A673 (cell line): ENCODE results near the gene SMARCC1. TPM values are rescaled to one million over a fixed set of nuclear protein-coding genes. Genes with fewer than 3 reads are reported as not detected.
"Not testable (repeated sequence)": the region's sequence is repeated elsewhere in the genome, so short reads cannot be mapped to it uniquely, and the experiment has no call there.

ENCODE experiments used
- BruUV-seq: library from RNA; stranded (reverse); fragments of 400-500 nt; replicated peaks from 2 replicates; lab custom pipeline; 2021; lab: Mats Ljungman, UMichigan
- CTCF ChIA-PET: fragments of 300-600 bp; sonication (Branson Sonifier 250); formaldehyde crosslinking; loops from one replicate; lab custom pipeline; 2022; ENCODE audit warnings: antibody characterized with exemption; lab: Charles Lee
- POLR2A ChIA-PET: fragments of 300-600 bp; sonication (Branson Sonifier 250); formaldehyde crosslinking; loops from one replicate; lab custom pipeline; 2022; ENCODE audit warnings: antibody characterized with exemption; ENCODE audit not compliant: low non-redundant PET; lab: Charles Lee
- DNase-seq: peaks from one replicate; pipeline ENCODE4 v3.0.0-alpha.2; 2015; ENCODE audit warnings: low spot score
- H3K27ac ChIP-seq: fragments of 200-600 bp; sonication (generic); 2 replicates; pipeline ENCODE4 v1.5.1; 2016; ENCODE audit warnings: mixed run types, low read depth, mild to moderate bottlenecking, mixed read lengths, antibody characterized with exemption, low read length; ENCODE audit not compliant: poor library complexity, severe bottlenecking
- H3K27me3 ChIP-seq: fragments of 200-600 bp; sonication (generic); replicated peaks from 2 replicates; pipeline ENCODE4 v1.6.1; 2017; ENCODE audit warnings: mixed run types, low read depth, mild to moderate bottlenecking, mixed read lengths, antibody characterized with exemption, low read length; ENCODE audit not compliant: insufficient read depth, poor library complexity
- H3K36me3 ChIP-seq: fragments of 200-600 bp; sonication (generic); 2 replicates; pipeline ENCODE4 v1.6.1; 2016; ENCODE audit warnings: mixed run types, mild to moderate bottlenecking, mixed read lengths, antibody characterized with exemption, low read length; ENCODE audit not compliant: insufficient read depth, poor library complexity, severe bottlenecking
- H3K4me1 ChIP-seq: fragments of 200-600 bp; sonication (generic); 2 replicates; pipeline ENCODE4 v1.6.1; 2017; ENCODE audit warnings: mixed run types, mild to moderate bottlenecking, mixed read lengths, antibody characterized with exemption, low read length; ENCODE audit not compliant: insufficient read depth, poor library complexity, severe bottlenecking
- H3K4me3 ChIP-seq: fragments of 200-600 bp; sonication (generic); 2 replicates; pipeline ENCODE4 v1.5.1; 2016; ENCODE audit warnings: low read depth, mixed run types, mild to moderate bottlenecking, mixed read lengths, low read length; ENCODE audit not compliant: poor library complexity, severe bottlenecking
- H3K9me3 ChIP-seq: fragments of 200-600 bp; sonication (generic); 2 replicates; pipeline ENCODE4 v1.6.1; 2016; ENCODE audit warnings: mixed run types, low read depth, mild to moderate bottlenecking, mixed read lengths, antibody characterized with exemption, low read length; ENCODE audit not compliant: poor library complexity, severe bottlenecking
- CTCF ChIP-seq: fragments of 300-800, 200-600 bp; sonication (generic); conservative IDR thresholded peaks from 2 replicates; pipeline ENCODE4 v1.5.1; 2017; ENCODE audit warnings: low read depth, mild to moderate bottlenecking, antibody characterized with exemption, low read length, moderate library complexity, mixed read lengths
- EZH2 ChIP-seq: fragments of 200-600 bp; sonication (generic); IDR thresholded peaks from 2 replicates; pipeline ENCODE4 v1.6.1; 2017; ENCODE audit warnings: borderline replicate concordance, low read depth, mild to moderate bottlenecking, mixed read lengths, antibody characterized with exemption, low read length; ENCODE audit not compliant: poor library complexity, severe bottlenecking
- intact Hi-C: fragments of 100-400 bp; cut with micrococcal nuclease; formaldehyde crosslinking; loops from one replicate; pipeline ENCODE4 v1.10.0; 2022; ENCODE audit not compliant: unreplicated experiment
- total RNA-seq: library from RNA; stranded (reverse); gene quantifications from 2 replicates; pipeline ENCODE4 v1.2.3, GENCODE V29; 2021

Gene SMARCC1
- total RNA-seq, 1 experiment from 2014 or later = 126 TPM

- ChIA-PET POLR2A (no interaction called here), CTCF (no interaction called here)
- no peak for DNase-seq
- TF ChIP-seq EZH2 (no peak), CTCF (no peak)
- no peaks in the 10 kb centered on the region for H3K4me1 ChIP-seq
- H3K27ac ChIP-seq = no peak overlapping the region
- H3K9me3 ChIP-seq = no peaks in the 10 kb centered on the region
- H3K27me3 ChIP-seq = no peaks in the 10 kb centered on the region
- peaks cover 11% of the 10 kb centered on the region for H3K36me3 ChIP-seq
- intact Hi-C loops = no loop called here
- no TSS peak for BruUV-seq
- no peak overlapping the region for H3K4me3 ChIP-seq
Observed at GRCh38 chr3:47761046-47761445, 20.6 kb downstream of the SMARCC1 start.

GRCh38 chr3:47760207-47760606 lies 21.5 kb downstream of the SMARCC1 start:
- H3K4me1 ChIP-seq, POLR2A ChIA-PET, H3K27me3 ChIP-seq, CTCF ChIA-PET, H3K4me3 ChIP-seq, intact Hi-C loops, H3K9me3 ChIP-seq, DNase-seq, H3K27ac ChIP-seq, BruUV-seq: not testable (repeated sequence)
- H3K36me3 ChIP-seq = peaks cover 11% of the 10 kb centered on the region

GRCh38 chr3:47758261-47759025 lies 23.2 kb downstream of the SMARCC1 start:
- no peaks in the 10 kb centered on the region for H3K27me3 ChIP-seq
- ChIA-PET CTCF (no interaction called here), POLR2A (no interaction called here)
- no peak overlapping the region for H3K27ac ChIP-seq
- peaks cover 7% of the 10 kb centered on the region for H3K36me3 ChIP-seq
- TF ChIP-seq CTCF (no peak), EZH2 (no peak)
- no peaks in the 10 kb centered on the region for H3K4me1 ChIP-seq
- H3K4me3 ChIP-seq = no peak overlapping the region
- H3K9me3 ChIP-seq = no peaks in the 10 kb centered on the region
- BruUV-seq = no TSS peak
- intact Hi-C loops = no loop called here
- DNase-seq = no peak

GRCh38 chr3:47752716-47753115 lies 29.0 kb downstream of the SMARCC1 start:
- no TSS peak for BruUV-seq

More at GRCh38 chr3:47752716-47753115, 29.0 kb downstream of the SMARCC1 start:
- ChIA-PET POLR2A (no interaction called here), CTCF (no interaction called here)
- Histone ChIP-seq H3K4me3 (no peak overlapping the region), H3K27ac (no peak overlapping the region), H3K4me1 (no peaks in the 10 kb centered on the region), H3K27me3 (no peaks in the 10 kb centered on the region), H3K36me3 (peaks cover 7% of the 10 kb centered on the region), H3K9me3 (no peaks in the 10 kb centered on the region)
- no peak for TF ChIP-seq EZH2
- TF ChIP-seq CTCF = no peak
- DNase-seq = no peak
- intact Hi-C loops = no loop called here
